Measurements from ENCODE around the gene GLB1L3.

The GLB1L3 gene

DNA sequence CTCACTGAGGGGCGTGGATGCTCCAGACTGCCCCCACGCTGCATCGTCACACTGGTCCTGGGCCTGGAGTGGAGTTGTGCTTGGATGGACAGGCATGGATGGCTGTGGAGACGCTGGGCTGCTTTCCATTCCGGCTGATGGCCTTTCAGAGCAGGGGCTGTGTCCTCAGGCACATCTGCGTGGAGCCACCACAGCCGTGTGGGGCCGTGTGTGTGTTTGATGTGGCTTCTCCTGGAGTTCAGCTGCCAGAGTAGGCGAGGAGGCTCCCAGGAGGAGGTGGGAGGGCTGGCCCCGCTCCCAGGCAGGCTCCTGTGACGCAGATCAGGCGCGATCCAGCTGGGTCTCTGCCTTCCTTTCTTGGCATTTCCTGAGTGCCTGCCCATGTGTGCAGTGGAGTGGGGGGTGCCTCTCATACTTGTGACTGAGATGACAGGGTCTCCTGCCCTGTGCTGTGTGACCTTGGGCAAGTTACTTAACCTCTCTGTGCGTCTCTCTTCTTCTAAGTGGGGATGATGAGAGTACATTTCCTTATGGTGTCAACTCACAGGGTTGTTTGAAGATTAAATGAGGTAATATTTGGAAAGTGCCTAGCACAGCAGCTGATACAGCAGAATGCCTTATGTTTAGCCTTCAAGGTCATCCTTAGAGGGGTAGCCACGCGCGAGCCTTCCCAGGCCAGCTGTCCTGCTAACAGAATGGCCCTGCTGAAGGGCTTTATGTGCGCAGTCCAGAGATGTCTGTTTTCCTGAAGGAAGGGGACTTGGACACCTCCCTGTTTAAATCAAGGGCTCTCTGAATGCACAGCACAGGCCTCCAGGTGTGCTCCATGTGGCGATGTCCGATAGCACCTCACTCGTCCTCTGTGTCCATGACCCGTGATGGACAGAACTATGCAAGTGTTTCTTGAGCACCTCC is 89.1 kb downstream of the GLB1L3 start:
- DNase-seq = no peak

DNA sequence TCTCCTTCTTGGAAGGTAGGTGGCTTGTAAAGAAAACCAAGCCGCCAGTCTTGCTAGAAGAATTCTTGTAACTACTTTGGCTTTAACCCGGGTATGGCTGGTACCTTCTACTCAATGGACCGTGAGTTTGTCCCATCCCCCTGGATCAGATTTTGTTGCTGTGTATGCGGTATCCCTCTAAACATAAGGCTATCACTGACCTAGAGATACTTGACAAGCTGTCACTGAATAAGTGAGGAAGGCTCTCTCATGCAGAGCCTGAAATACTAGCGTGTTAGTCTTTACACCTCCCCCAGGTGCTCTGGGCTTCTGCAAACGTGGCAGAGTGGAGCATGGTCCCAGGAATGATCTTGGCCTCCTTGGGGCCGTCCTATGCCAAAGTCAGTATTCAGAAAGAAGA is 90.1 kb downstream of the GLB1L3 start:
- no peak for DNase-seq

DNA sequence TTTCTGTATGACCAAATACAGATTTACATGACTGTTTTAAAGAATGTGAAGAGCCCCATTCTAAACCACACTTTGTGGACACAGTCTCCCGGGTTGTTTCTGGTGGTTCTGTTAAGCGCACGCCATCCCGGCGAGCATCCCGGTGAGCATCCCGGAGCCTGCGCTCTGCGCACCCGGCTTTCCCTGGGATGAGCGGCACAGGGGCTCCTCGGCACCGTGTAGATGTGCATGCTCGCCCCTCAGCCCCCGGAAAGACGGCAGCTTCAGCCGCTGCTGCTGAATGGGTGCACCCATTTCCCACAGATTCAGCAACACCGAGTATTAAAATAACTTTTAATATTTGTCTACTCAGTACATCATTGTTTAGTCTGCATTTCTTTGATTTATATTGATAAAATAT is 91.6 kb downstream of the GLB1L3 start:
- no peak for DNase-seq
